K562 (cell line): Measurements from ENCODE around the gene PSMA5. TPM values are rescaled to one million over a fixed set of nuclear protein-coding genes. Genes with fewer than 3 reads are reported as not detected.

Experiments used
- BCOR ChIP-seq: fragments of 450-650 bp; IDR thresholded peaks from 2 replicates; pipeline ENCODE4 v1.6.1; 2016
- BHLHE40 ChIP-seq: IDR thresholded peaks from 2 replicates; pipeline ENCODE4 v1.6.1; 2011; ENCODE audit warnings: low read length, improper control_type of control experiment
- BRD4 ChIP-seq: fragments of 200-600 bp; sonication (generic); IDR thresholded peaks from 2 replicates; pipeline ENCODE4 v1.6.1; 2017; ENCODE audit warnings: inconsistent platforms
- CHD2 ChIP-seq: IDR thresholded peaks from 2 replicates; pipeline ENCODE4 v1.6.1; 2011; ENCODE audit warnings: low read depth, low read length
- ELF2 ChIP-seq: fragments of 250-450 bp; sonication (Bioruptor Pico); IDR thresholded peaks from 2 replicates; pipeline ENCODE4 v1.5.0; 2021; ENCODE audit warnings: mild to moderate bottlenecking
- FUS ChIP-seq: fragments of 200-400 bp; formaldehyde crosslinking; optimal IDR thresholded peaks from 2 replicates; pipeline ENCODE3; 2017; ENCODE audit warnings: low read depth, low read length
- HDAC6 ChIP-seq: IDR thresholded peaks from 2 replicates; pipeline ENCODE4 v1.6.1; 2012; ENCODE audit warnings: low read depth, mild to moderate bottlenecking, control low read depth, inconsistent platforms, low read length, moderate library complexity
- HIVEP1 ChIP-seq: fragments of 250-450 bp; sonication (Bioruptor Pico); IDR thresholded peaks from 2 replicates; pipeline ENCODE4 v1.4.0; 2020; ENCODE audit warnings: mild to moderate bottlenecking
- LEF1 ChIP-seq: fragments of 450-650 bp; IDR thresholded peaks from 2 replicates; pipeline ENCODE4 v1.6.1; 2016; ENCODE audit warnings: mild to moderate bottlenecking
- MCM5 ChIP-seq: fragments of 450-650 bp; IDR thresholded peaks from 2 replicates; pipeline ENCODE4 v1.6.1; 2016; ENCODE audit warnings: low read depth
- NR2C1 ChIP-seq, 2 experiments: fragments of 450-650 bp; IDR thresholded peaks; 2 replicates each; pipeline ENCODE4 v1.6.1; 2017; ENCODE audit warnings: mild to moderate bottlenecking in 2 of 2, antibody characterized with exemption in 1 of 2, inconsistent platforms in 1 of 2, missing compliant biosample characterization in 1 of 2, missing genetic modification characterization in 1 of 2
- PHB2 ChIP-seq: fragments of 450-650 bp; IDR thresholded peaks from 2 replicates; pipeline ENCODE4 v1.6.1; 2017; ENCODE audit warnings: low read depth
- RBFOX2 ChIP-seq: fragments of 200-400 bp; formaldehyde crosslinking; IDR thresholded peaks from 2 replicates; pipeline ENCODE4 v1.6.1; 2017; ENCODE audit warnings: low read depth, mild to moderate bottlenecking, low read length, moderate library complexity
- RBM14 ChIP-seq: fragments of 200-400 bp; formaldehyde crosslinking; IDR thresholded peaks from 2 replicates; pipeline ENCODE4 v1.6.1; 2018; ENCODE audit warnings: low read depth, mild to moderate bottlenecking, low read length, moderate library complexity, borderline replicate concordance; ENCODE audit not compliant: insufficient read depth
- SRF ChIP-seq, 2 experiments: fragments of 250-450, 450-650 bp in 1 of 2; sonication (Bioruptor Pico) in 1 of 2; sonication (generic) in 1 of 2; formaldehyde crosslinking; IDR thresholded peaks; 2 replicates each; pipeline versions ENCODE4 v1.5.0 to v1.5.1; 2020 to 2022; ENCODE audit warnings: mild to moderate bottlenecking in 1 of 2, missing genetic modification reagents in 1 of 2
- ZNF133 ChIP-seq: fragments of 250-450 bp; sonication (Bioruptor Pico); IDR thresholded peaks from 2 replicates; pipeline ENCODE4 v1.4.0; 2020; ENCODE audit warnings: mild to moderate bottlenecking
- ZNF253 ChIP-seq: fragments of 250-450 bp; sonication (Bioruptor Pico); conservative IDR thresholded peaks from 2 replicates; pipeline ENCODE4 v1.6.1; 2021; ENCODE audit warnings: mild to moderate bottlenecking
- ZNF3 ChIP-seq: fragments of 250-450 bp; sonication (Bioruptor Pico); IDR thresholded peaks from 2 replicates; pipeline ENCODE4 v1.5.0; 2021; ENCODE audit warnings: mild to moderate bottlenecking, moderate library complexity
- ZNF699 ChIP-seq: fragments of 250-450 bp; sonication (Bioruptor Pico); IDR thresholded peaks from 2 replicates; pipeline ENCODE4 v1.8.0; 2021; ENCODE audit warnings: mild to moderate bottlenecking, moderate library complexity; ENCODE audit not compliant: insufficient replicate concordance
- ZNF76 ChIP-seq: fragments of 250-450 bp; sonication (Bioruptor Pico); IDR thresholded peaks from 2 replicates; pipeline ENCODE4 v1.4.0; 2020; ENCODE audit warnings: mild to moderate bottlenecking, moderate library complexity, borderline replicate concordance
- ZNF830 ChIP-seq: fragments of 250-450 bp; sonication (Bioruptor Pico); IDR thresholded peaks from 2 replicates; pipeline ENCODE4 v1.5.0; 2021; ENCODE audit warnings: mild to moderate bottlenecking
- polyA plus RNA-seq, 8 experiments: library from polyadenylated mRNA; depleted of rRNA in 4 of 8; stranded (reverse) in 5 of 8; unstranded in 3 of 8; fragments of >200 nt; fragmentation: Nextera tagmentation in 2 of 8; fragmentation: Illumina TruSeq in 1 of 8; extraction: Ambion mirVana in 2 of 8; extraction: Trizol in 1 of 8; gene quantifications; 2 replicates each; pipeline versions ENCODE4 v1.2.1 to v1.2.3, GENCODE V29; 2011 to 2014; ENCODE audit warnings: inconsistent platforms in 1 of 8, missing spikeins in 1 of 8
- total RNA-seq, 7 experiments: library from RNA; depleted of rRNA in 6 of 7; stranded (reverse); fragments of >200 nt in 6 of 7; fragmentation: Illumina TruSeq in 2 of 7; extraction: Trizol in 2 of 7; gene quantifications; 2 replicates each; pipeline versions ENCODE4 v1.2.1 to v1.2.3, GENCODE V29; 2011 to 2021; ENCODE audit warnings: low replicate concordance in 1 of 7
- TF ChIP-seq, protein P1 (sequence below): sonication (generic); formaldehyde crosslinking; IDR thresholded peaks from 2 replicates; pipeline ENCODE4 v1.8.0; 2022; ENCODE audit warnings: mild to moderate bottlenecking, missing genetic modification reagents
- TF ChIP-seq, protein P2 (sequence below): fragments of 200-800 bp; sonication (Bioruptor generic); IDR thresholded peaks from 2 replicates; pipeline ENCODE4 v1.6.1; 2017; ENCODE audit warnings: missing genetic modification characterization, missing compliant biosample characterization

The PSMA5 gene
- total and polyA plus RNA-seq, 9 of the 15 experiments (the other 6 are each of a cell fraction or from before 2014, with no cell fraction given): 82.6 to 542 (median 287) TPM

- TF ChIP-seq, protein P1, sequence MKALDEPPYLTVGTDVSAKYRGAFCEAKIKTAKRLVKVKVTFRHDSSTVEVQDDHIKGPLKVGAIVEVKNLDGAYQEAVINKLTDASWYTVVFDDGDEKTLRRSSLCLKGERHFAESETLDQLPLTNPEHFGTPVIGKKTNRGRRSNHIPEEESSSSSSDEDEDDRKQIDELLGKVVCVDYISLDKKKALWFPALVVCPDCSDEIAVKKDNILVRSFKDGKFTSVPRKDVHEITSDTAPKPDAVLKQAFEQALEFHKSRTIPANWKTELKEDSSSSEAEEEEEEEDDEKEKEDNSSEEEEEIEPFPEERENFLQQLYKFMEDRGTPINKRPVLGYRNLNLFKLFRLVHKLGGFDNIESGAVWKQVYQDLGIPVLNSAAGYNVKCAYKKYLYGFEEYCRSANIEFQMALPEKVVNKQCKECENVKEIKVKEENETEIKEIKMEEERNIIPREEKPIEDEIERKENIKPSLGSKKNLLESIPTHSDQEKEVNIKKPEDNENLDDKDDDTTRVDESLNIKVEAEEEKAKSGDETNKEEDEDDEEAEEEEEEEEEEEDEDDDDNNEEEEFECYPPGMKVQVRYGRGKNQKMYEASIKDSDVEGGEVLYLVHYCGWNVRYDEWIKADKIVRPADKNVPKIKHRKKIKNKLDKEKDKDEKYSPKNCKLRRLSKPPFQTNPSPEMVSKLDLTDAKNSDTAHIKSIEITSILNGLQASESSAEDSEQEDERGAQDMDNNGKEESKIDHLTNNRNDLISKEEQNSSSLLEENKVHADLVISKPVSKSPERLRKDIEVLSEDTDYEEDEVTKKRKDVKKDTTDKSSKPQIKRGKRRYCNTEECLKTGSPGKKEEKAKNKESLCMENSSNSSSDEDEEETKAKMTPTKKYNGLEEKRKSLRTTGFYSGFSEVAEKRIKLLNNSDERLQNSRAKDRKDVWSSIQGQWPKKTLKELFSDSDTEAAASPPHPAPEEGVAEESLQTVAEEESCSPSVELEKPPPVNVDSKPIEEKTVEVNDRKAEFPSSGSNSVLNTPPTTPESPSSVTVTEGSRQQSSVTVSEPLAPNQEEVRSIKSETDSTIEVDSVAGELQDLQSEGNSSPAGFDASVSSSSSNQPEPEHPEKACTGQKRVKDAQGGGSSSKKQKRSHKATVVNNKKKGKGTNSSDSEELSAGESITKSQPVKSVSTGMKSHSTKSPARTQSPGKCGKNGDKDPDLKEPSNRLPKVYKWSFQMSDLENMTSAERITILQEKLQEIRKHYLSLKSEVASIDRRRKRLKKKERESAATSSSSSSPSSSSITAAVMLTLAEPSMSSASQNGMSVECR: 0 out of 2 replicates have a peak, but pooled peaks have one; percentile 47
- TF ChIP-seq ZNF76: no peak
- TF ChIP-seq FUS: no peak
- TF ChIP-seq ZNF253: no peak
- no peak for TF ChIP-seq SRF (CRISPR knock-in tag; IDR thresholded peaks at IDR 0.05)
- no peak for TF ChIP-seq ELF2 (CRISPR knock-in tag)
- TF ChIP-seq HDAC6: 0 out of 2 replicates have a peak, but pooled peaks have one; percentile 25
- TF ChIP-seq ZNF699 (CRISPR knock-in tag): no peak
- TF ChIP-seq NR2C1 (IDR thresholded peaks at IDR 0.05): no peak
- no peak for TF ChIP-seq NR2C1 (tag; IDR thresholded peaks at IDR 0.05)
- TF ChIP-seq CHD2: no peak
- TF ChIP-seq ZNF830 (CRISPR knock-in tag): no peak
- TF ChIP-seq MCM5: no peak
- TF ChIP-seq ZNF133 (CRISPR knock-in tag): no peak
- TF ChIP-seq BHLHE40: no peak; the same call in 1 of the 2 replicates
- TF ChIP-seq PHB2: no peak
- no peak for TF ChIP-seq BCOR
- no peak; the same call in 1 of the 2 replicates for TF ChIP-seq RBFOX2
- no peak for TF ChIP-seq HIVEP1 (CRISPR knock-in tag)
- TF ChIP-seq RBM14: no peak
- TF ChIP-seq, protein P2, sequence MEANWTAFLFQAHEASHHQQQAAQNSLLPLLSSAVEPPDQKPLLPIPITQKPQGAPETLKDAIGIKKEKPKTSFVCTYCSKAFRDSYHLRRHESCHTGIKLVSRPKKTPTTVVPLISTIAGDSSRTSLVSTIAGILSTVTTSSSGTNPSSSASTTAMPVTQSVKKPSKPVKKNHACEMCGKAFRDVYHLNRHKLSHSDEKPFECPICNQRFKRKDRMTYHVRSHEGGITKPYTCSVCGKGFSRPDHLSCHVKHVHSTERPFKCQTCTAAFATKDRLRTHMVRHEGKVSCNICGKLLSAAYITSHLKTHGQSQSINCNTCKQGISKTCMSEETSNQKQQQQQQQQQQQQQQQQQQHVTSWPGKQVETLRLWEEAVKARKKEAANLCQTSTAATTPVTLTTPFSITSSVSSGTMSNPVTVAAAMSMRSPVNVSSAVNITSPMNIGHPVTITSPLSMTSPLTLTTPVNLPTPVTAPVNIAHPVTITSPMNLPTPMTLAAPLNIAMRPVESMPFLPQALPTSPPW (CRISPR knock-in tag): peak; percentile 33; the same call in 1 of the 2 replicates
- TF ChIP-seq ZNF3 (CRISPR knock-in tag): no peak
- no peak for TF ChIP-seq LEF1
- no peak for TF ChIP-seq BRD4
These were observed 40.4 kb upstream of the PSMA5 start, which contains the start of gene SYPL2 (continued) for GRCh38 chr1:109466452-109467300.
